ENCODE measurements around the gene LHFPL2. TPM values are rescaled to one million over a fixed set of nuclear protein-coding genes. Genes with fewer than 3 reads are reported as not detected.

Gene LHFPL2
- total RNA-seq, 1 experiment from 2014 or later, result 49.7 TPM

DNA sequence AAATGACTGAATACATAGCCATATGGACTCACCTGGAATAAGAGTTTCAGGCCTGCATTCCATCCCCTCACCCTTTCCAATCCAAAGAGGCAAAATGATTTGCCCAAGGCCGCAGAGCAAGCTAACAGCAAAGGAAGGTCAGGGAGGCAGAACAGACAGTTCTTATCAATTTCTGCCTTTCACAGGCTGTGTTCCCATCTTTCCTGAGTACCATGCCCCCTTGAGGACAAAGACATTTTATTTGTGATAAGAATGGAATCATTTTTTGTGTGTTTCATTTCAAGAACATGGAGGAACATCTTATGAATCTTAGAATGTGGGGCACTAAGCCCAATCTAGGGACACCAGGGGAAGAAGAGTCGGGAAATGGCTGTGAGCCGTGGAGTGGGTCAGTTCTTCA lies 13.9 kb downstream of the LHFPL2 start:
- peaks cover 20% of the 10 kb centered on the region for H3K4me1 ChIP-seq
- intact Hi-C loops (cut with micrococcal nuclease; ENCODE audit: unreplicated experiment), result loop anchor here (2.0 to 5.0 kb wide), 2 partner anchors 96 to 333 kb away; no protein-coding TSS in a partner anchor
- ChIA-PET POLR2A (no interaction called here), CTCF (no interaction called here)
- TF ChIP-seq CTCF (IDR thresholded peaks at IDR 0.05; ENCODE audit: insufficient read depth in 1 of 2, low read depth in 1 of 2, low read length in 1 of 2, severe bottlenecking in 1 of 2, unreplicated experiment in 1 of 2), result peak in 1 of 2 experiments; percentile 23
- no peaks in the 10 kb centered on the region for H3K9me3 Mint-ChIP-seq (ENCODE audit: unreplicated experiment)
- H3K27me3 Mint-ChIP-seq (ENCODE audit: insufficient read depth, unreplicated experiment), result no peaks in the 10 kb centered on the region
- DNase-seq, result no peak
- H3K36me3 Mint-ChIP-seq (ENCODE audit: insufficient read depth, unreplicated experiment), result peaks cover 40% of the 10 kb centered on the region
- H3K4me3 Mint-ChIP-seq (ENCODE audit: unreplicated experiment), result no peak overlapping the region
- peaks cover 3% of the 10 kb centered on the region for H3K36me3 ChIP-seq (ENCODE audit: control insufficient read depth, insufficient read depth, low read length)
- no TSS peak for BruUV-seq (replicated peaks)
- no peak overlapping the region for H3K27ac Mint-ChIP-seq (ENCODE audit: unreplicated experiment)
- H3K4me3 ChIP-seq (ENCODE audit: low read depth, low read length), result no peak overlapping the region
- H3K9me3 ChIP-seq, result no peaks in the 10 kb centered on the region
- H3K27me3 ChIP-seq (replicated peaks; ENCODE audit: control insufficient read depth, insufficient read depth, low read length), result no peaks in the 10 kb centered on the region
- H3K4me1 Mint-ChIP-seq (ENCODE audit: low read depth, unreplicated experiment), result peaks cover 21% of the 10 kb centered on the region

- no peak overlapping the region for H3K27ac Mint-ChIP-seq (ENCODE audit: unreplicated experiment)
- POLR2A ChIA-PET, result no interaction called here
Measured at GRCh38 chr5:78634229-78634628, 14.3 kb downstream of the LHFPL2 start.

DNA sequence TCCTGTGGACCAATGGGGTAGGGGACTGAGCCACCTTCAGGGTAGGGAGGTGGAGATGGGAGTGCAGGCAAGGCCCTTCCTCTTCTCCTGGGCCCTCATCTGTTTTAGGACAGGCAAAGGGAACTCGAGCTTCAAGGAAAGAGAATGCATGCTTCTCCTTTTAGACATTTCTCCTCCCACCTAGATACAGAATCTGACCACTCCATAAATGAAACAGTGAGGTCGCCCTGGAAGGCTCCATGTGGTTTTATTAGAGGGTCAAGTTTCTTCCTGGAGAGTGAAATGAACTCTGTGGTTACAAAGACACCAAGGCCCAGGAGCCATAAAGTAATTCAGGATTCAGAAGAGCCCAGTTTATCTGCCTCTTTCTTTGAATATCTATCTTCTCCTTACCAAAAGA lies 14.9 kb downstream of the LHFPL2 start:
- H3K36me3 ChIP-seq (ENCODE audit: control insufficient read depth, insufficient read depth, low read length), result peaks cover 3% of the 10 kb centered on the region
- H3K27me3 Mint-ChIP-seq (ENCODE audit: insufficient read depth, unreplicated experiment), result no peaks in the 10 kb centered on the region
- peaks cover 35% of the 10 kb centered on the region for H3K36me3 Mint-ChIP-seq (ENCODE audit: insufficient read depth, unreplicated experiment)
- CTCF ChIA-PET, result no interaction called here
- TF ChIP-seq CTCF (IDR thresholded peaks at IDR 0.05; ENCODE audit: insufficient read depth in 1 of 2, low read depth in 1 of 2, low read length in 1 of 2, severe bottlenecking in 1 of 2, unreplicated experiment in 1 of 2), result no peak
- peaks cover 18% of the 10 kb centered on the region for H3K4me1 Mint-ChIP-seq (ENCODE audit: low read depth, unreplicated experiment)
- no peak overlapping the region for H3K27ac Mint-ChIP-seq (ENCODE audit: unreplicated experiment)
- POLR2A ChIA-PET, result no interaction called here
- H3K27me3 ChIP-seq (replicated peaks; ENCODE audit: control insufficient read depth, insufficient read depth, low read length), result no peaks in the 10 kb centered on the region
- no peaks in the 10 kb centered on the region for H3K9me3 Mint-ChIP-seq (ENCODE audit: unreplicated experiment)
- H3K4me1 ChIP-seq, result peaks cover 15% of the 10 kb centered on the region
- H3K9me3 ChIP-seq, result no peaks in the 10 kb centered on the region
- intact Hi-C loops (cut with micrococcal nuclease; ENCODE audit: unreplicated experiment), result loop anchor here (2.0 kb wide), 1 partner anchor 95 kb away; no protein-coding TSS in a partner anchor
- BruUV-seq (replicated peaks), result no TSS peak
- no peak for DNase-seq
- no peak overlapping the region for H3K4me3 ChIP-seq (ENCODE audit: low read depth, low read length)
- H3K4me3 Mint-ChIP-seq (ENCODE audit: unreplicated experiment), result no peak overlapping the region

More at GRCh38 chr5:78634229-78634628, 14.3 kb downstream of the LHFPL2 start:
- H3K9me3 Mint-ChIP-seq (ENCODE audit: unreplicated experiment), result no peaks in the 10 kb centered on the region
- no TSS peak for BruUV-seq (replicated peaks)
- peaks cover 20% of the 10 kb centered on the region for H3K4me1 Mint-ChIP-seq (ENCODE audit: low read depth, unreplicated experiment)
- CTCF ChIA-PET, result no interaction called here
- peaks cover 18% of the 10 kb centered on the region for H3K4me1 ChIP-seq
- H3K27me3 ChIP-seq (replicated peaks; ENCODE audit: control insufficient read depth, insufficient read depth, low read length), result no peaks in the 10 kb centered on the region
- H3K36me3 ChIP-seq (ENCODE audit: control insufficient read depth, insufficient read depth, low read length), result peaks cover 3% of the 10 kb centered on the region
- no peaks in the 10 kb centered on the region for H3K27me3 Mint-ChIP-seq (ENCODE audit: insufficient read depth, unreplicated experiment)
- H3K9me3 ChIP-seq, result no peaks in the 10 kb centered on the region
- no peak overlapping the region for H3K4me3 ChIP-seq (ENCODE audit: low read depth, low read length)
- no peak for TF ChIP-seq CTCF (IDR thresholded peaks at IDR 0.05; ENCODE audit: insufficient read depth in 1 of 2, low read depth in 1 of 2, low read length in 1 of 2, severe bottlenecking in 1 of 2, unreplicated experiment in 1 of 2)
- H3K4me3 Mint-ChIP-seq (ENCODE audit: unreplicated experiment), result no peak overlapping the region
- peaks cover 38% of the 10 kb centered on the region for H3K36me3 Mint-ChIP-seq (ENCODE audit: insufficient read depth, unreplicated experiment)
- intact Hi-C loops (cut with micrococcal nuclease; ENCODE audit: unreplicated experiment), result loop anchor here (2.0 kb wide), 1 partner anchor 95 kb away; no protein-coding TSS in a partner anchor
- DNase-seq, result no peak

All from Caco-2 (cell line).